Fibroblast of pulmonary artery (primary cell): ENCODE data around the gene PPP1R3A.

Source experiments
- DNase-seq: peaks from one replicate; pipeline ENCODE4 v3.0.0-alpha.2; 2010; ENCODE audit warnings: low read depth
- H3K4me3 ChIP-seq: replicated peaks from 2 replicates; pipeline ENCODE4 v1.5.1; 2011; ENCODE audit warnings: low read depth, mild to moderate bottlenecking, control low read depth, low read length, moderate library complexity
- CTCF ChIP-seq: IDR thresholded peaks from 2 replicates; pipeline ENCODE4 v1.5.1; 2011; ENCODE audit warnings: mild to moderate bottlenecking, control low read depth, low read length, inconsistent platforms; ENCODE audit errors: missing control alignments

The PPP1R3A gene

GRCh38 chr7:113883096-113883495, 35.7 kb downstream of the PPP1R3A start:
- DNase-seq, result no peak
- no peak overlapping the region for H3K4me3 ChIP-seq
- TF ChIP-seq CTCF, result no peak

- TF ChIP-seq CTCF, result no peak
These were observed 38.2 kb downstream of the PPP1R3A start for GRCh38 chr7:113880559-113880958.

GRCh38 chr7:113878394-113878992, 40.3 kb downstream of the PPP1R3A start:
- DNase-seq, result no peak
- TF ChIP-seq CTCF, result no peak
- no peak overlapping the region for H3K4me3 ChIP-seq

More at GRCh38 chr7:113880559-113880958, 38.2 kb downstream of the PPP1R3A start:
- no peak overlapping the region for H3K4me3 ChIP-seq
- no peak for DNase-seq

- DNase-seq, result no peak
- no peak overlapping the region for H3K4me3 ChIP-seq
- TF ChIP-seq CTCF, result no peak
These were observed 43.6 kb downstream of the PPP1R3A start for GRCh38 chr7:113875224-113875623.

GRCh38 chr7:113873554-113874151, 45.2 kb downstream of the PPP1R3A start:
- H3K4me3 ChIP-seq, result no peak overlapping the region
- no peak for TF ChIP-seq CTCF
- no peak for DNase-seq

GRCh38 chr7:113872981-113873380, 45.8 kb downstream of the PPP1R3A start:
- TF ChIP-seq CTCF, result no peak
- DNase-seq, result no peak
- no peak overlapping the region for H3K4me3 ChIP-seq

- TF ChIP-seq CTCF, result no peak
- DNase-seq, result no peak
- no peak overlapping the region for H3K4me3 ChIP-seq
These were observed 51.5 kb downstream of the PPP1R3A start for GRCh38 chr7:113867325-113867724.
